Hematopoietic multipotent progenitor cell treated with erythropoietin and hydrocortisone succinate and interleukin-3 and kit ligand, for 8 days (in vitro differentiated cells): Measurements from ENCODE around the gene FBN3.

ENCODE experiments used
- DNase-seq: peaks from one replicate; pipeline ENCODE4 v3.0.0-alpha.2; 2015

FBN3 gene

GRCh38 chr19:8087876-8088275 is 61.5 kb downstream of the FBN3 start:
- no peak for DNase-seq

DNA sequence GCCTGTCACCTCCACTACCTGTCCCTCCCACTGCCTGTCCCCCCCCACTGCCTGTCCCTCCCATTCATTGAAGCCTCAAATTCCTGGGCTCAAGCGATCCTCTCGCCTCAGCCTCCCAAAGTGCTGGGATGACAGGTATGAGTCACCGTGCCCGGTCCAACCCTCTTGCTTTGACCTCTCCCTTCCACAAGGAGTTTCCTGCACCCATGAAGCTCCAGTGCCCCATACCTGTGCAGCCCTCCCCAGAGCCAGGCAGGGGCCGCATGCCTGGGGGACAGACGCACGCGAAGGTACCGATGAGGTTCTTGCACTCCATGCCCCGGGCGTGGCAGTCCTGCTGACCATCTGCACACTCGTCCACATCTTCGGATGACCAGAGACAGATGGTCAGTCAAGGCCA is 62.5 kb downstream of the FBN3 start:
- DNase-seq, result no peak

DNA sequence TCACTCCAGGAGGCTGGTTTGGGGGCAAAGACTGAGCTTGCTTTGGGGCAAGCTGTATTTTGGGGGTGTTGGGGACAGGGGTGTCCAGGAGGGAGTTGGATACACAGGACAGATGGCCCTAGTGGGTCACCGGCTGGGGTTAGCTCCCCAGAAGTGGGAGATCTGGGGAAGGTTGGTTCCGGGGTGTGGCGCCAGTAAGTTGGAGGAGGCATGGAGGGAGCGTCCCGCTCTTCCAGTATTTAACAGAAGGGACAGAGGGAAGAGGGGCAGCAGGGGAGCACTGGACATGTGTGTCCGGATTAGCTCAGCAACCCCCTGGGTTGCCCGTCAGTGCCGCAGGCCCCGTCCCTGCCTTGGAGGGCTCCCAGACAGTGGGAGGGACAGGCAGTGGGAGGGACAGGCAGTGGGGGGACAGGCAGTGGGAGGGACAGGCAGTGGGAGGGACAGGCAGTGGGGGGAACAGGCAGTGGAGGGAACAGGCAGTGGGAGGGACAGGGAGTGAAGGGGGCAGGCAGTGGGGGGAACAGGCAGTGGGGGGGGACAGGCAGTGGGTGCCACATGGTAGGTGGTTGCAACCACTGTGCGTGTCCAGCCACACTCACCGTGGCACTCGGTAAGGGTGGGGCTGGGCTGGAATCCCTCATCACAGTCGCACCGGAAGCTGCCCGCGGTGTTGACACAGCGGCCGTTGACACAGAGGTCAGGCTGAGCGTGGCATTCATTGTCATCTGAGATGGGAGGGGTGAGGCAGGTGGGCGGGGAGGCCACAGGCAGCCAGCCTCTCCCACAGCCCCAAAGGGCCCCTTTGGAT is 63.6 kb downstream of the FBN3 start:
- peak; percentile 76 for DNase-seq

- DNase-seq, result no peak
Measured at GRCh38 chr19:8084152-8084551, 65.2 kb downstream of the FBN3 start.

GRCh38 chr19:8083141-8083540 is 66.3 kb downstream of the FBN3 start:
- no peak for DNase-seq

- DNase-seq, result no peak
Measured at GRCh38 chr19:8081569-8082550, 67.5 kb downstream of the FBN3 start.

- no peak for DNase-seq
Measured at GRCh38 chr19:8080832-8081231, 68.6 kb downstream of the FBN3 start.

DNA sequence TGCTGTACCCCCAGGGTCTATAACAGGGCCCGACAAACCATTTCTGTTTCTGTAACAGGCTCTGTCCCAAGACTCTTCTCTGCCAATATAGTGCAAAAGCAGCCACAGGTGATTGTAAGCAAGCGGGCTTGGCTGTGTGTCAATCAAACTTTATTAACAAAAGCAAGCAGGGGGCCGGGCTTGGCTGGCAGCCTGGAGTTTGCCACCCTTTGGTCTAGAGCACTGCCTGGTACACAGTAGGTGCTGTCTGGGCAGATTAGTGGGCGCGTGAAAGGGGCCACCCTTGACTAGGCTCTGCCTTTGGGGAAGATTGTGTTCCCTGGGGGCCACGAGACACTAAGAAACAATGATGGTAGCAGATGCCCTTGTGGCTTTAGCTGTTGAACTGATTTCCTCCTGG is 69.4 kb downstream of the FBN3 start:
- DNase-seq, result no peak

DNA sequence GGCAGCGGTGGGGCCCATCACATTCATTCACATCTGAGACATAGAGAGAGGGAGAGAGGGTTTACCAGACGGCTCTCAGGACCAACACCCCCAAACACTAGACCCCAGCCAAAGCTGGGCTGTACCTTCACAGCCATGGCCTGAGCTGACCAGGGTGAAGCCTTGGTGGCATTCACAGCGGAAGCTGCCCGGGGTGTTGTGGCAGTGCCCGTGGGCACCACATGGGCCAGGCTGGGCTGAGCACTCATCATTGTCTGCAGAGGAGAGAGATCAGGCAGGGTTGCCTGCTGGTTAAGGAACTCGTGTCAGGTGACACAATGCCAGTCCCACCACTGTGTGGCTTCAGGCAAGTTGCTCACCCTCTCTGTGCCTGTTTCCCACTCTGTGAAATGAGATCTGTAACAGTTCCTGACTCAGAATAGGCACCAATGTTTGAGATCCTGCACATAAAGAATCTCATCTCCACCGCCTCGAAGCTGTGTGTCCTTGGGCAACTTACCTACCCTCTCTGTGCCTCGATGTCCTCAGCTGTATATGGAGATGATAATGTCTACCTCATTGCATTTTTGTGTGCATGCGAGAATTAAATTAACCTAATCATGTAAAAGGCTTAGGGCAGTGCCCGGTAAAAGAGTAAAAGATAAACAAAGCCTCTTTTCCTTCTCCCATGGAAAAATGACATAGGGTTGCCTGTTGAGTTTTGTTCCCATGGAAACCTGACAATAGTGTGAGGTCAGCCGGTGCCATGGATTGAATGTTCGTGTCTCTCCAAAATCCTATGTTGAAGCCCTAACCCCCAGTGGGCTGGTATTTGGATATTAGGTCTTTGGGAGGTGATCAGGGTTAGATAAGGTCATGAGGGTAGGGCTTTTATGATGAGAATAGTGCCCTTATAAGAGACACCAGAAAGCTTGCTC is 74.0 kb downstream of the FBN3 start:
- peak; percentile 30 for DNase-seq

DNA sequence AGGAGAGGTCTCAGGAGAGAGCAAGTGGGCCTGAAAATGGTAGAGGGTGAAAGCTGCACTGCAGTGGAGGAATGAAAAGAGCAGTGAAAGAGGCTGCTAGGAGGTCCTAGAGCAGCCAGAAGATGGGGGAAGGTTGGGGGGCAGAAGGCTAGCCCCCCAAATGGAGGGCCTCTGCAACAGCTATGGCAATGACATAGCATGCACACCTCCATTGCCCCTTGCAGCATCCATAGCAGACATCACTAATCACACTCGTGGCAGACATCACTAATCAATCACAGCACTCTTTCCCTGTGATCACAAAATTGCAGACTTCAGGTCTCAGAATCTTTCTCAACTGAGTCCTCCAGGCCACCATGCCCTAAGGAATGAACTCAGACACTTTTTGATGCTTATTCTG is 74.9 kb downstream of the FBN3 start:
- DNase-seq, result no peak

DNA sequence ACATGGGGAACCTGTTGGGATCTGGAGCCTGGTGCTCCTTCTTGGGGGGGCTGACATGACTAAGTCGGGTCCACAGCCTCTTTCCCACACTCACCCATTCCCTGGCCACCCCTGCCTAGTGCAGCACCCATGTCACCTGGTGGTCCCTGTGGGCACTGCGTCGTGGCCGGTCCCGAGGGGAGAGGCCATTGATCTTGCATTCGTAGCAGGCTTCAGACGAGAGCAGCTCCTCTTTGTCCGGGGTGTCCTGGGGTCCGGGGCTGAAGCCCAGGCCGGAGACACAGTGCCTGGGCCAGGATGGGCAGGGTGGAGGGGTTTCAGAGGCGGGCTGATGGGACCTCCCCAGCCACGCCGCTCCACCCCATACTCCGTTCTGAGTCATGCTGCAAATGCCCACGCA is 77.5 kb downstream of the FBN3 start:
- DNase-seq, result no peak

DNA sequence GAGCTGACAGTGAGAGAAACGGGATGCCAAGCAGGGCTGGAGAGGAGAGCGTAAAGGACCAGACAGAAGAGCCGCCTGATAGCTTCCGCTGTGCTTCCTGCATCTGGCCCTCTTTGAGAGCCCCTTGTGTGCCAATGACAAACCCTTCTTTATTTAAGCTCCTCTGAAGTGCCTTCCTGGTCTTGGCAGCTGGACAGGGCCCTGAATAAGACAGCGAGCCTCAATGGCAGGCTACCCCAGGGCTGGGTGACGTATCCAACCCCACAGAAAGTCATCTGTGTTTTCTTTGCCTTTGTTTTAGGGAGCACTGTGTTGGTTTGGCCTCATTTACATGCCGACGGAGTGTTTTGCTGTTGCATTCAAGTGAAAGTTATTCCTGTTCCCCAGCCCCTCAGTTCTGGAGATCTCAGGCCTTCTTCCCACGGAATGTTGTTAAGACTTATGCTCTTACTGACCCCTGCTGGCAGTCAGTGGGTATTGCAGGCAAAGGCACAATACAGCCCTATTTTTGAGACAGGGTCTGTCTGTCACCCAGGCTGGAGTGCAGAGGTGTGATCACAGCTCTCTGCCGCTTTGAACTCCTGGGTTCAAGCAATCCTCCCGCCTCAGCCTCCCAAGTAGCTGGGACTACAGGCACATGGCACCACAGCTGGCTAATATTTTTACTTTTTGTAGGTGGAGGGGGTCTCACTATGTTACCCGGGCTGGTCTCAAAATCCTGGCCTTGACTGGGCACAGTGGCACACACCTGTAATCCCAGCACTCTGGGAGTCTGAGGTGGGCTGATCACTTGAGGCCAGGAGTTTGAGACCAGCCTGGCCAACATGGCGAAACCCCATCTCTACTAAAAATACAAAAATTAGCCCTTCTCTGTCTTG is 80.1 kb downstream of the FBN3 start:
- peak; percentile 66 for DNase-seq

- no peak for DNase-seq
Measured at GRCh38 chr19:8065875-8066261, 83.5 kb downstream of the FBN3 start.

DNA sequence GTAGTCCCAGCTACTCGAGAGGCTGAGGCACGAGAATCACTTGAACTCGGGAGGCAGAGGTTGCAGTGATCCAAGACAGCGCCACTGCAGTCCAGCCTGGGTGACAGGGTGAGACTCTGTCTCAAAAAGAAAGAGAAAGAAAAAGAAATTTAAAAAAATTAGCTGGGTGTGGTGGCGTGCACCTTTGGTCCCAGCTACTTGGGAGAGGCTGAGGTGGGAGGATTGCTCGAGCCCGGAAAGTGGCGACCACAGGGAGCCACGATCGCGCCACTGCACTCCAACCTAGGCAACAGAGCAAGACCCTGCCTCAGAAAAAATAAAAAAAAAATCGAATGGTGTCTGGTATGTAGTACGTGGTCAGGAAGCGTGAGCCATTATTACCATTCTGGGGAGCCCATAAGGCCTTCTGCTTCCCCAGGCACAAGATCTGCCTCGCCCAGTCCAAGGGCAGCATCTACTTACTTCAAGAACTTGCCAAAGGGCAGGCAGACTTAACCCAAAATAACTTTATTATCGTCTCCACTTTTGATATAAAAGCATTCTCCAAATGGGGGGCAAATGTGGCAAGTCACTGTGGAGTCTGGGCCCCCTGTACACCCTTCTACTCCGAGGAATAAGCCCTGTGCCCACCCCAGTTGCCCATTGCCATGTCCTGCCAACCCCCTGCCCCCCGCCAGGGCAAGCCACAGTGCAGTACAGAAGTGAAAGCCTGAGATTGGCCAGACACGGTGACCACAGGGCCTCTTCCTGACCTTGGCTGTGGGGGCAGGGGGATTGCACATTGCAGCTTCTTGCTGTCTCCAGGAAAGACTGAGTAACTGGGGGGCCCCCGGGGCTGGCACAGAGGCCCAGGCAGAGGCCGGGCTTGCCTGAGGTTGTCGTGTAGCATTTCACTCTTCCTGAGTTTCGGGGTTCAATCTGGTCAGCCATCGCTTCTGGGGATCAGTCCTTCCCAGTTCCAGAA is 84.2 kb downstream of the FBN3 start:
- no peak for DNase-seq

GRCh38 chr19:8057545-8058270 is 91.7 kb downstream of the FBN3 start:
- no peak for DNase-seq

DNA sequence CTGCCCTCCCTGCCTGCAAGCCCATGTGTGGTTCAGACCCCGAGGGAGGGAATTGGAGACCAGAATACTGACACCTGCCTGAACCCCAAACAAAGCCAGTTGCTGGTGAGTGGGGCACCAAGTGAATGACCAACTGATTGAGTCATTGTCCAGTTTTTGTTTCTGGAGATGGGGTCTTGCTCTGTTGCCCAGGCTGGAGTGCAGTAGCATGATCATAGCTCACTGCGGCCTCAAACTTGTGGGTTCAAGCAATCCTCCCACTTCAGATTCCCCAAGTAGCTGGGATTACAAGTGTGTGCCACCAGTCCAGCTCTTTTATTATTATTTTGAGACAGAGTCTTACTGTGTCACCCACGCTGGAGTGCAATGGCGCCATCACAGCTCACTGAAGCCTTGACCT is 92.9 kb downstream of the FBN3 start:
- DNase-seq, result no peak

- DNase-seq, result no peak
Measured at GRCh38 chr19:8054169-8054568, 95.2 kb downstream of the FBN3 start.

GRCh38 chr19:8052464-8052859 is 96.9 kb downstream of the FBN3 start, which contains the start of gene CCL25:
Gene CCL25 (plus strand): TSS chr19:8052760. CDS start chr19:8053050, 290 bp downstream.
- no peak for DNase-seq

- DNase-seq, result peak; percentile 99
Measured at GRCh38 chr19:8050274-8051096, 98.9 kb downstream of the FBN3 start.
